GM19099 (cell line): ENCODE data around the gene ATP11C.

Experiments
- POLR2A ChIP-seq: IDR thresholded peaks from 3 replicates; pipeline ENCODE4 v1.6.1; 2011; ENCODE audit warnings: low read depth; ENCODE audit not compliant: insufficient read length; ENCODE audit errors: extremely low read depth

Gene ATP11C

GRCh38 chrX:139889760-139890159 is 43.1 kb downstream of the ATP11C start:
- no peak for TF ChIP-seq POLR2A

DNA sequence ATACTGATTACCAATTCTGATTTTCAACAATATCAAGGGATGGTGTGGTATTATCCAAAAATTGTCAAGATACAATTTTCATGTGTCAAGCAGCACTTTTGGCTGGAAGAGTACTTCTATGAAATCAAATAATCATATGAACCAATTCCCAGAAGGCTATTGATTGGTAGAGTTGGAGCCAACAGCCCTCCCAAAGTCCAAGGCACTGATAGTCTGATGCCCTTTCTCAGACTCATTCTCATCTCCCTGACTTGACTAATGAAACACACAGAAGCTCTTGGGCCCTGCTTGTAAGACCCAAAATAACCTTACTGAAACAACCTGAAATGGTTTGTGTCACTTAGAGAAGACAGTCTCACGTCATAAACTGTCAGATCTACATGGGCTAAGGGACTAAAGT is 48.9 kb downstream of the ATP11C start:
- TF ChIP-seq POLR2A: no peak

GRCh38 chrX:139882299-139882698 is 50.6 kb downstream of the ATP11C start:
- no peak for TF ChIP-seq POLR2A

DNA sequence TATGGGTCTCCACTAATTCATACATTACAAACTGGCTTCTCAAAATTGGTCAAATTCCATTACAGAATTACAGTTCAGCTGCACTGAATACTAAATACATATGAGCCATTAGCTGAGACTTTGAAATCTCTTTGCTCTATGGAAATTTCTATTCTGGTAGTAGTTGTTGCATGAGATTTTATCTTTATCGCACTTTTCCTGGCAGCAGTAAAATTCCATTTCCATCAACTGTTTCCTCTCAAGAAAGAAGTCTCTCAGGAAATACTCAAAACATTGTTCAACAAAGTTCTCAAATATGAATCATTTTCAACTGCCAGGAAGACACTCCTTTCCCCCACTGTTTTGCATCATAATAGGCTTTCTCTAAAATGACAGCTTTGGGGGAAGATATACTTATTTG is 51.3 kb downstream of the ATP11C start:
- TF ChIP-seq POLR2A: no peak

DNA sequence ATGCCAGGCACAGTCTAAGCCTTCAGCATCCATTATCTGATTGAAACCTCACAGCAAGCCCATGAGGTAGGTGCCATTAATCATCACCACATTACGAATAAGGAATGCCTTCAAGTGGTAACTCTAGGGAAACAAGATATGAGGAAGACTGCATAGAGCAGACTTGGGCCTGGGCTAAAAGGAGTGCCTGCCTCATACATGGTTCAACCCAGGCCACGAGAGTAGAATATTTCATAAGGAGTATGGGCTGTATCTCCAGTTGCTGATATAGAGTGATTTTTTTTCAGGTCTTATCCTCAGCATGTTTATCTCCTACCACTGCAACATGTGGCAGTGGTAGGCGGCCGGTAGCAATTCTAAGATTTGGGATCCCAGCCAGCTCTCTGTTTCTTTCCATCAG is 51.7 kb downstream of the ATP11C start:
- no peak for TF ChIP-seq POLR2A

- TF ChIP-seq POLR2A: no peak
Measured at GRCh38 chrX:139877710-139878414, 55.0 kb downstream of the ATP11C start.

GRCh38 chrX:139875841-139876240 is 57.0 kb downstream of the ATP11C start:
- TF ChIP-seq POLR2A: no peak

- no peak for TF ChIP-seq POLR2A
Measured at GRCh38 chrX:139869796-139870195, 63.1 kb downstream of the ATP11C start.

DNA sequence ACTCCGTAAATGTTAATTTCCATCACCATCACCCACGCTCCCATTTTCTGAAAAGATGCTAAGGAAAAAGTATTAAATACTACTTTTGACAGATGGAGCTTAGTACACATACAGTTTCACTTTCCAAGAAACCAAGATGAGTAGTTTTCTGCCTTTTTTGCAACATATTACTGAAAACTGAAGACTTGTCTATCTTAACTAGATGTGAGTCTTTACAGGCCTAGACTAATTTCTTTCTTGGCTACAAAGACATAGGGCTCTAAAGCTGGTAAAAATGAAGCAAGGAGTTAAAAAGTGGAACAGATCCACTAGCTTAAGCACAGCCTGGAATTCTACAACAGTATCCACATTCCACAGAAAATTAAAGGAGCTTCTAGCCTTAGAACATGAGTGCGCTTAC is 68.2 kb downstream of the ATP11C start:
- TF ChIP-seq POLR2A: no peak

DNA sequence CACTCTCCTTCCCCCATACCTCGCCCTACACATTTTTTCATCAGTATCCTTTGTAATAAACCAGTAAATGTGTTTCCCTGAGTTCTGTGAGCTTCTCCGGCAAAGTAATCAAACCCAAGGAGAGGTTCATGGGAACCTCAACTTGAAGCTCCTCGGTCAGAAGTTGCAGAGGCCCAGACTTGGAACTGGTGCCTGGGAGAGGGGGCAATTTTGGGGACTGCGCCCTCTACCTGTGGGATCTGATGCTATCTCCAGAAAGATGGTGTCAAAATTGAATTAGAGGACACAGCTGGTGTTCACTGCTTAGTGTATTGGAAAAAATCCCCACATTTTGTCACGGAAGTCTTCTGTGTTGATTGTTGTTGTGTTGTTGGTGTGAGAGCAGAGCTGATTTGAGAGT is 70.6 kb downstream of the ATP11C start:
- no peak for TF ChIP-seq POLR2A

DNA sequence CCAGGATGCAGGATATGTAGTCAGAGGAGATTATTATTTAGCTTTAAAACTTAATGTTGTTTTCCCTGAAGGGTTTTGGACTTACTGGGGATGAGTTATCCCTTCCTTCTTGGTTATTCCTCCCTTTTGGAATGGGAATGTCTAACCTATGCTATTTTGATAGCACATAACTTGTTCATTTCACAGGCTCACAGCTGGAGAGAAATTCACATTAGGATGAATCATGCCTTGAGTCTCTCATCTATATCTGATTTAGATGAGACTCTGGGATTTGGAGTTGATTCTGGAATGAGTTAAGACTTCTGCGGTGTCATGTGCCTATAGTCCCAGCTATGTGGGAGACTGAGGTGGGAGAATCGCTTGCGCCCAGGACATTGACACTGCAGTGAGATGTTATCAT is 81.1 kb downstream of the ATP11C start:
- TF ChIP-seq POLR2A: no peak

- TF ChIP-seq POLR2A: no peak
Measured at GRCh38 chrX:139850968-139851367, 81.9 kb downstream of the ATP11C start.

DNA sequence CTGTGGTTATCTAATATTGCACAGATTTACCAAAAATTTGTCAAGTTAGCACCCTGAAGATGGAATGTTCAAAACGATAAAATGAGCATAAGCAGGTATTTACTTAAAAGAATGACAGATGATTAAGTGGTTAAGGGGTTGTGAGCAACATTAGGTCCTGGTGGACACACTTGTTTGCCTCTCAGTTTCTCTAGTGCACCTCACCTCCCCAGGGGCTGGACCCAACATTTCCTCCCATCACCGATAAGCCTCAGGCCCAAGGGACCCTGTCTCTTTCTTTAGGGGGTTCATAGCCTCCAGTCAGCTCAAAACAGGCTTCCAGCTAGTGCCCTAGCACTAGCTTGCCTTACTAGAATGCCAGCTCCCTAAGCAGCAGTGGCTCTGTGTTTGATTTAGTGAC is 88.0 kb downstream of the ATP11C start:
- TF ChIP-seq POLR2A: no peak

- TF ChIP-seq POLR2A: no peak
Measured at GRCh38 chrX:139844163-139844562, 88.7 kb downstream of the ATP11C start.

- TF ChIP-seq POLR2A: no peak
Measured at GRCh38 chrX:139842326-139843185, 90.3 kb downstream of the ATP11C start.

DNA sequence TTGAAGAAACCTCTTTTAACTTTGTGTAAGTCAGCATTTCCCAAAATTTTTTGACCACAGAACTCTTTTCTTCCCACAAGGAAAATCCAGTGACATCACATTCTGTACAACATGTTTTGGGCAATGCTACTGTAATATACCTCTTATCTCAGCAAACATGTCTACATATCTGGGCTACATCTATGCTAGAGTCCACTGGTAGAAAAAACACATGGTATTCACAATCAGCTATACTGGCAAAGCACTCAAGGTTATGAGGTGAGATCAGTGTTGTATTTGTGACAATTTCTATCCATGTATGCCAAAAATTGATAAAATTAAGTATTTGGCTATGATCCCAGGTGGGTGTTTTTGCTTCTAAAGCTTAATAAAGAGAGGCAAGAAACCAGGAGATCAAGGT is 98.0 kb downstream of the ATP11C start:
- no peak for TF ChIP-seq POLR2A

GRCh38 chrX:139832718-139833309 is 100.0 kb downstream of the ATP11C start:
- TF ChIP-seq POLR2A: no peak
